Measurements from ENCODE around the gene CAPN2. TPM values are rescaled to one million over a fixed set of nuclear protein-coding genes. Genes with fewer than 3 reads are reported as not detected.

The CAPN2 gene
- total and polyA plus RNA-seq, 2 experiments from 2014 or later, result 8.4 to 17.8 TPM

DNA sequence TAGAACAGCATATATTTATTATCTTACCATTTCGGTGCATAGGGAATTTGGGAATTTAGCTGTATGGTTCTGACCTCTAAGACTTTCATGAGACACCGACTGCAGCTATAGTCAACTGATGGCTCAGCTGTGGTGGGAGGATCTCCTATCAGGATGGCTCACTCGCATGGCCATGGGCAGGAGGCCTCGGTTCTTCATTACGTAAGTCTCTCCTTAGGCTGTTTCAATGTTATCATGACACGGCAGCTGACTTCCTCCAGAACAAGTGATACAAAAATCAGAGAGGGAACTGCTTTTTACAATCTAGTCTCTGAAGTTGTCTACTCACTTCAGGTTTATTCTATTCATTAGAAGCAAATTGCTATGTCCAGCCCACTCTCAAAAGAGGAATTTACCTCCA lies 33.5 kb upstream of the CAPN2 start:
- Mint-ChIP-seq H3K4me3 (no peak overlapping the region), H3K9me3 (peaks cover 26% of the 10 kb centered on the region), H3K4me1 (peaks cover 4% of the 10 kb centered on the region; the same call in 1 of the 3 replicates), H3K27ac (no peak overlapping the region), H3K27me3 (ENCODE audit: insufficient read depth, low read depth, poor library complexity) (peaks cover 11% of the 10 kb centered on the region), H3K36me3 (ENCODE audit: low read depth) (peaks cover 15% of the 10 kb centered on the region)
- H4K20me1 ChIP-seq (replicated peaks; ENCODE audit: insufficient read depth), result no peaks in the 10 kb centered on the region
- H3K4me2 ChIP-seq, result no peak overlapping the region
- H3K9me2 ChIP-seq (ENCODE audit: insufficient read depth), result no peaks in the 10 kb centered on the region
- H2AFZ ChIP-seq, result no peak overlapping the region
- DNase-seq (ENCODE audit: low spot score) (no peak), ATAC-seq (no peak)
- H3K36me3 ChIP-seq (ENCODE audit: insufficient read depth), result peaks cover 5% of the 10 kb centered on the region; the same call in 1 of the 2 replicates
- H3F3A ChIP-seq (replicated peaks; ENCODE audit: low read depth), result no peaks in the 10 kb centered on the region
- no peaks in the 10 kb centered on the region for H3K4me1 ChIP-seq (ENCODE audit: insufficient read depth)
- H3K27ac ChIP-seq (ENCODE audit: low read depth), result no peak overlapping the region
- no peak overlapping the region for H3K4me3 ChIP-seq
- TF ChIP-seq EZH2phosphoT487 (IDR thresholded peaks at IDR 0.05; ENCODE audit: unreplicated experiment), result no peak
- TF ChIP-seq, protein P1, sequence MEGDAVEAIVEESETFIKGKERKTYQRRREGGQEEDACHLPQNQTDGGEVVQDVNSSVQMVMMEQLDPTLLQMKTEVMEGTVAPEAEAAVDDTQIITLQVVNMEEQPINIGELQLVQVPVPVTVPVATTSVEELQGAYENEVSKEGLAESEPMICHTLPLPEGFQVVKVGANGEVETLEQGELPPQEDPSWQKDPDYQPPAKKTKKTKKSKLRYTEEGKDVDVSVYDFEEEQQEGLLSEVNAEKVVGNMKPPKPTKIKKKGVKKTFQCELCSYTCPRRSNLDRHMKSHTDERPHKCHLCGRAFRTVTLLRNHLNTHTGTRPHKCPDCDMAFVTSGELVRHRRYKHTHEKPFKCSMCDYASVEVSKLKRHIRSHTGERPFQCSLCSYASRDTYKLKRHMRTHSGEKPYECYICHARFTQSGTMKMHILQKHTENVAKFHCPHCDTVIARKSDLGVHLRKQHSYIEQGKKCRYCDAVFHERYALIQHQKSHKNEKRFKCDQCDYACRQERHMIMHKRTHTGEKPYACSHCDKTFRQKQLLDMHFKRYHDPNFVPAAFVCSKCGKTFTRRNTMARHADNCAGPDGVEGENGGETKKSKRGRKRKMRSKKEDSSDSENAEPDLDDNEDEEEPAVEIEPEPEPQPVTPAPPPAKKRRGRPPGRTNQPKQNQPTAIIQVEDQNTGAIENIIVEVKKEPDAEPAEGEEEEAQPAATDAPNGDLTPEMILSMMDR (conservative IDR thresholded peaks at IDR 0.05; ENCODE audit: low read depth in 2 of 2), result no peak
- TF ChIP-seq, protein P2, sequence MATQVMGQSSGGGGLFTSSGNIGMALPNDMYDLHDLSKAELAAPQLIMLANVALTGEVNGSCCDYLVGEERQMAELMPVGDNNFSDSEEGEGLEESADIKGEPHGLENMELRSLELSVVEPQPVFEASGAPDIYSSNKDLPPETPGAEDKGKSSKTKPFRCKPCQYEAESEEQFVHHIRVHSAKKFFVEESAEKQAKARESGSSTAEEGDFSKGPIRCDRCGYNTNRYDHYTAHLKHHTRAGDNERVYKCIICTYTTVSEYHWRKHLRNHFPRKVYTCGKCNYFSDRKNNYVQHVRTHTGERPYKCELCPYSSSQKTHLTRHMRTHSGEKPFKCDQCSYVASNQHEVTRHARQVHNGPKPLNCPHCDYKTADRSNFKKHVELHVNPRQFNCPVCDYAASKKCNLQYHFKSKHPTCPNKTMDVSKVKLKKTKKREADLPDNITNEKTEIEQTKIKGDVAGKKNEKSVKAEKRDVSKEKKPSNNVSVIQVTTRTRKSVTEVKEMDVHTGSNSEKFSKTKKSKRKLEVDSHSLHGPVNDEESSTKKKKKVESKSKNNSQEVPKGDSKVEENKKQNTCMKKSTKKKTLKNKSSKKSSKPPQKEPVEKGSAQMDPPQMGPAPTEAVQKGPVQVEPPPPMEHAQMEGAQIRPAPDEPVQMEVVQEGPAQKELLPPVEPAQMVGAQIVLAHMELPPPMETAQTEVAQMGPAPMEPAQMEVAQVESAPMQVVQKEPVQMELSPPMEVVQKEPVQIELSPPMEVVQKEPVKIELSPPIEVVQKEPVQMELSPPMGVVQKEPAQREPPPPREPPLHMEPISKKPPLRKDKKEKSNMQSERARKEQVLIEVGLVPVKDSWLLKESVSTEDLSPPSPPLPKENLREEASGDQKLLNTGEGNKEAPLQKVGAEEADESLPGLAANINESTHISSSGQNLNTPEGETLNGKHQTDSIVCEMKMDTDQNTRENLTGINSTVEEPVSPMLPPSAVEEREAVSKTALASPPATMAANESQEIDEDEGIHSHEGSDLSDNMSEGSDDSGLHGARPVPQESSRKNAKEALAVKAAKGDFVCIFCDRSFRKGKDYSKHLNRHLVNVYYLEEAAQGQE (IDR thresholded peaks at IDR 0.05; ENCODE audit: unreplicated experiment), result no peak
- TF ChIP-seq POLR2AphosphoS5 (IDR thresholded peaks at IDR 0.05; ENCODE audit: low read depth), result no peak
- TF ChIP-seq, protein P3, sequence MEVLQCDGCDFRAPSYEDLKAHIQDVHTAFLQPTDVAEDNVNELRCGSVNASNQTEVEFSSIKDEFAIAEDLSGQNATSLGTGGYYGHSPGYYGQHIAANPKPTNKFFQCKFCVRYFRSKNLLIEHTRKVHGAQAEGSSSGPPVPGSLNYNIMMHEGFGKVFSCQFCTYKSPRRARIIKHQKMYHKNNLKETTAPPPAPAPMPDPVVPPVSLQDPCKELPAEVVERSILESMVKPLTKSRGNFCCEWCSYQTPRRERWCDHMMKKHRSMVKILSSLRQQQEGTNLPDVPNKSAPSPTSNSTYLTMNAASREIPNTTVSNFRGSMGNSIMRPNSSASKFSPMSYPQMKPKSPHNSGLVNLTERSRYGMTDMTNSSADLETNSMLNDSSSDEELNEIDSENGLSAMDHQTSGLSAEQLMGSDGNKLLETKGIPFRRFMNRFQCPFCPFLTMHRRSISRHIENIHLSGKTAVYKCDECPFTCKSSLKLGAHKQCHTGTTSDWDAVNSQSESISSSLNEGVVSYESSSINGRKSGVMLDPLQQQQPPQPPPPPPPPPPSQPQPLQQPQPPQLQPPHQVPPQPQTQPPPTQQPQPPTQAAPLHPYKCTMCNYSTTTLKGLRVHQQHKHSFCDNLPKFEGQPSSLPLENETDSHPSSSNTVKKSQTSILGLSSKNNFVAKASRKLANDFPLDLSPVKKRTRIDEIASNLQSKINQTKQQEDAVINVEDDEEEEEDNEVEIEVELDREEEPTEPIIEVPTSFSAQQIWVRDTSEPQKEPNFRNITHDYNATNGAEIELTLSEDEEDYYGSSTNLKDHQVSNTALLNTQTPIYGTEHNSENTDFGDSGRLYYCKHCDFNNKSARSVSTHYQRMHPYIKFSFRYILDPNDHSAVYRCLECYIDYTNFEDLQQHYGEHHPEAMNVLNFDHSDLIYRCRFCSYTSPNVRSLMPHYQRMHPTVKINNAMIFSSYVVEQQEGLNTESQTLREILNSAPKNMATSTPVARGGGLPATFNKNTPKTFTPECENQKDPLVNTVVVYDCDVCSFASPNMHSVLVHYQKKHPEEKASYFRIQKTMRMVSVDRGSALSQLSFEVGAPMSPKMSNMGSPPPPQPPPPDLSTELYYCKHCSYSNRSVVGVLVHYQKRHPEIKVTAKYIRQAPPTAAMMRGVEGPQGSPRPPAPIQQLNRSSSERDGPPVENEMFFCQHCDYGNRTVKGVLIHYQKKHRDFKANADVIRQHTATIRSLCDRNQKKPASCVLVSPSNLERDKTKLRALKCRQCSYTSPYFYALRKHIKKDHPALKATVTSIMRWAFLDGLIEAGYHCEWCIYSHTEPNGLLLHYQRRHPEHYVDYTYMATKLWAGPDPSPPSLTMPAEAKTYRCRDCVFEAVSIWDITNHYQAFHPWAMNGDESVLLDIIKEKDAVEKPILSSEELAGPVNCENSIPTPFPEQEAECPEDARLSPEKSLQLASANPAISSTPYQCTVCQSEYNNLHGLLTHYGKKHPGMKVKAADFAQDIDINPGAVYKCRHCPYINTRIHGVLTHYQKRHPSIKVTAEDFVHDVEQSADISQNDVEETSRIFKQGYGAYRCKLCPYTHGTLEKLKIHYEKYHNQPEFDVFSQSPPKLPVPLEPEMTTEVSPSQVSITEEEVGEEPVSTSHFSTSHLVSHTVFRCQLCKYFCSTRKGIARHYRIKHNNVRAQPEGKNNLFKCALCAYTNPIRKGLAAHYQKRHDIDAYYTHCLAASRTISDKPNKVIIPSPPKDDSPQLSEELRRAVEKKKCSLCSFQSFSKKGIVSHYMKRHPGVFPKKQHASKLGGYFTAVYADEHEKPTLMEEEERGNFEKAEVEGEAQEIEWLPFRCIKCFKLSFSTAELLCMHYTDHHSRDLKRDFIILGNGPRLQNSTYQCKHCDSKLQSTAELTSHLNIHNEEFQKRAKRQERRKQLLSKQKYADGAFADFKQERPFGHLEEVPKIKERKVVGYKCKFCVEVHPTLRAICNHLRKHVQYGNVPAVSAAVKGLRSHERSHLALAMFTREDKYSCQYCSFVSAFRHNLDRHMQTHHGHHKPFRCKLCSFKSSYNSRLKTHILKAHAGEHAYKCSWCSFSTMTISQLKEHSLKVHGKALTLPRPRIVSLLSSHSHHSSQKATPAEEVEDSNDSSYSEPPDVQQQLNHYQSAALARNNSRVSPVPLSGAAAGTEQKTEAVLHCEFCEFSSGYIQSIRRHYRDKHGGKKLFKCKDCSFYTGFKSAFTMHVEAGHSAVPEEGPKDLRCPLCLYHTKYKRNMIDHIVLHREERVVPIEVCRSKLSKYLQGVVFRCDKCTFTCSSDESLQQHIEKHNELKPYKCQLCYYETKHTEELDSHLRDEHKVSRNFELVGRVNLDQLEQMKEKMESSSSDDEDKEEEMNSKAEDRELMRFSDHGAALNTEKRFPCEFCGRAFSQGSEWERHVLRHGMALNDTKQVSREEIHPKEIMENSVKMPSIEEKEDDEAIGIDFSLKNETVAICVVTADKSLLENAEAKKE (CRISPR knock-in tag; IDR thresholded peaks at IDR 0.05), result no peak
- TF ChIP-seq STAT1 (IDR thresholded peaks at IDR 0.05; ENCODE audit: unreplicated experiment), result no peak
- H3K79me2 ChIP-seq (replicated peaks; ENCODE audit: insufficient read depth), result no peaks in the 10 kb centered on the region
- no peaks in the 10 kb centered on the region for H3K27me3 ChIP-seq (ENCODE audit: insufficient read depth)
